HL-60 (cell line): Measurements from ENCODE around the gene TMEM182.

ENCODE experiments used
- DNase-seq, 2 experiments: peaks; one replicate each; pipeline ENCODE4 v3.0.0-alpha.2; 2010 to 2020; ENCODE audit warnings: low read depth in 1 of 2, low spot score in 1 of 2
- H3K27ac ChIP-seq: fragments of 250-450 bp; sonication (Bioruptor Pico); replicated peaks from 2 replicates; pipeline ENCODE4 v1.5.1; 2020; ENCODE audit warnings: mild to moderate bottlenecking, moderate library complexity
- H3K27me3 ChIP-seq: fragments of 250-450 bp; sonication (Bioruptor Pico); 2 replicates; pipeline ENCODE4 v1.5.1; 2021; ENCODE audit warnings: mild to moderate bottlenecking, moderate library complexity; ENCODE audit not compliant: insufficient read depth, poor library complexity, severe bottlenecking
- H3K4me3 ChIP-seq: replicated peaks from 2 replicates; pipeline ENCODE4 v1.5.1; 2011; ENCODE audit warnings: mild to moderate bottlenecking, control low read depth, low read length; ENCODE audit not compliant: insufficient read depth
- GABPA ChIP-seq: IDR thresholded peaks from 2 replicates; pipeline ENCODE4 v1.6.1; 2012; ENCODE audit warnings: low read depth
- POLR2AphosphoS5 ChIP-seq: IDR thresholded peaks from 2 replicates; pipeline ENCODE4 v1.6.1; 2012; ENCODE audit warnings: low read depth
- SPI1 ChIP-seq: IDR thresholded peaks from 2 replicates; pipeline ENCODE4 v1.6.1; 2012; ENCODE audit warnings: low read depth, mild to moderate bottlenecking, borderline replicate concordance
- TF ChIP-seq, protein P1 (sequence below): IDR thresholded peaks from one replicate; pipeline ENCODE4 v1.5.1; 2011; ENCODE audit warnings: low read length, control low read depth, inconsistent platforms; ENCODE audit not compliant: insufficient read depth
- TF ChIP-seq, protein P2 (sequence below): IDR thresholded peaks from 2 replicates; pipeline ENCODE4 v1.6.1; 2012; ENCODE audit warnings: low read depth; ENCODE audit not compliant: insufficient replicate concordance

The TMEM182 gene

DNA sequence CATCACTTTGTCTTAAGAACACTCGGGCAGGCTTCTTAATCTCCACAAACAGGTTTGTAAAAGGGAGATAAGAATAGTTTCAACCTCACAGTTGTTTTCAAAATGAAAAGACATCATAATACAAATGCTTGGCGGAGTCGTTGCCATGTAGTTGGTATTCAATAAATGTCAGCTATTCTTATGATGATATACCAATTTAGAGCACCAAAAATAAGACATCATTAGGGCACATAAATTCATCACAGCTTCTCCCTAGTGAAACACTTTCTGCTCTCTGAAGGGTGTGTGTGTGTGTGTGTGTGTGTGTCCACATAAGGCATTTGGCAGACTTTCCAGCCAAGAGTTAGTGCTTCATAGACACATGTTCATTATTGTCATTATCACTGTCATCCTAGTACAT, 10.8 kb downstream of the TMEM182 start:
- no peak for TF ChIP-seq GABPA
- no peak for TF ChIP-seq SPI1
- TF ChIP-seq, protein P1, sequence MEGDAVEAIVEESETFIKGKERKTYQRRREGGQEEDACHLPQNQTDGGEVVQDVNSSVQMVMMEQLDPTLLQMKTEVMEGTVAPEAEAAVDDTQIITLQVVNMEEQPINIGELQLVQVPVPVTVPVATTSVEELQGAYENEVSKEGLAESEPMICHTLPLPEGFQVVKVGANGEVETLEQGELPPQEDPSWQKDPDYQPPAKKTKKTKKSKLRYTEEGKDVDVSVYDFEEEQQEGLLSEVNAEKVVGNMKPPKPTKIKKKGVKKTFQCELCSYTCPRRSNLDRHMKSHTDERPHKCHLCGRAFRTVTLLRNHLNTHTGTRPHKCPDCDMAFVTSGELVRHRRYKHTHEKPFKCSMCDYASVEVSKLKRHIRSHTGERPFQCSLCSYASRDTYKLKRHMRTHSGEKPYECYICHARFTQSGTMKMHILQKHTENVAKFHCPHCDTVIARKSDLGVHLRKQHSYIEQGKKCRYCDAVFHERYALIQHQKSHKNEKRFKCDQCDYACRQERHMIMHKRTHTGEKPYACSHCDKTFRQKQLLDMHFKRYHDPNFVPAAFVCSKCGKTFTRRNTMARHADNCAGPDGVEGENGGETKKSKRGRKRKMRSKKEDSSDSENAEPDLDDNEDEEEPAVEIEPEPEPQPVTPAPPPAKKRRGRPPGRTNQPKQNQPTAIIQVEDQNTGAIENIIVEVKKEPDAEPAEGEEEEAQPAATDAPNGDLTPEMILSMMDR = no peak
- DNase-seq = no peak
- Histone ChIP-seq H3K27ac (no peak overlapping the region), H3K27me3 (no peaks in the 10 kb centered on the region), H3K4me3 (no peak overlapping the region)

DNA sequence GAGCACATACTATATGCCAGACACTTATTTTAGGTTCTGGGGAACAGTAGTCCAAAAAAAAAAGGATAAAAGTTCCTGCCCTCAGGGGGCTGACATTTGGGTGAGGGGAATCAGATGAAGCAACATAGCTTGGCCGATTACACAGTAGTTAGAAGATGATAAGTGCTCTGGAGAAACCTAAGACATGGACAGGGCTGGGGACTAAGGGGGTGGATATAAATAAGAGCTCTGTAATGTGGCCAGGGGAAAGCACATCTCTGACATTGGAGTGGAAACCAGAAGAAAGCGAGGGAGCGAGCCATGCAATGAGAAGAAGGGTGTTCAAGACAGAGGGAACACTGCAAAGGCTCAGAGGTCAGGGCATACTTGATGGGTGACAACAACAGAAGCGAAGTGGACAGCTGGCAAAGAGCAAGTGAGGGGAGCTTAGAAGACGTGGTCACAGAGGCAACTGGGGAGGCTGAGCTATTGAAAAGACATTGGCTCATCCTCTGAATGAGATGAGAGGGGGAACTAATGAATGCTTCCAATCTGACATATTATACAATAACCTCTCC, 11.4 kb downstream of the TMEM182 start:
- Histone ChIP-seq H3K27me3 (no peaks in the 10 kb centered on the region), H3K4me3 (no peak overlapping the region), H3K27ac (no peak overlapping the region)
- DNase-seq = no peak
- no peak for TF ChIP-seq SPI1
- TF ChIP-seq, protein P1 = no peak
- no peak for TF ChIP-seq POLR2AphosphoS5
- TF ChIP-seq, protein P2, sequence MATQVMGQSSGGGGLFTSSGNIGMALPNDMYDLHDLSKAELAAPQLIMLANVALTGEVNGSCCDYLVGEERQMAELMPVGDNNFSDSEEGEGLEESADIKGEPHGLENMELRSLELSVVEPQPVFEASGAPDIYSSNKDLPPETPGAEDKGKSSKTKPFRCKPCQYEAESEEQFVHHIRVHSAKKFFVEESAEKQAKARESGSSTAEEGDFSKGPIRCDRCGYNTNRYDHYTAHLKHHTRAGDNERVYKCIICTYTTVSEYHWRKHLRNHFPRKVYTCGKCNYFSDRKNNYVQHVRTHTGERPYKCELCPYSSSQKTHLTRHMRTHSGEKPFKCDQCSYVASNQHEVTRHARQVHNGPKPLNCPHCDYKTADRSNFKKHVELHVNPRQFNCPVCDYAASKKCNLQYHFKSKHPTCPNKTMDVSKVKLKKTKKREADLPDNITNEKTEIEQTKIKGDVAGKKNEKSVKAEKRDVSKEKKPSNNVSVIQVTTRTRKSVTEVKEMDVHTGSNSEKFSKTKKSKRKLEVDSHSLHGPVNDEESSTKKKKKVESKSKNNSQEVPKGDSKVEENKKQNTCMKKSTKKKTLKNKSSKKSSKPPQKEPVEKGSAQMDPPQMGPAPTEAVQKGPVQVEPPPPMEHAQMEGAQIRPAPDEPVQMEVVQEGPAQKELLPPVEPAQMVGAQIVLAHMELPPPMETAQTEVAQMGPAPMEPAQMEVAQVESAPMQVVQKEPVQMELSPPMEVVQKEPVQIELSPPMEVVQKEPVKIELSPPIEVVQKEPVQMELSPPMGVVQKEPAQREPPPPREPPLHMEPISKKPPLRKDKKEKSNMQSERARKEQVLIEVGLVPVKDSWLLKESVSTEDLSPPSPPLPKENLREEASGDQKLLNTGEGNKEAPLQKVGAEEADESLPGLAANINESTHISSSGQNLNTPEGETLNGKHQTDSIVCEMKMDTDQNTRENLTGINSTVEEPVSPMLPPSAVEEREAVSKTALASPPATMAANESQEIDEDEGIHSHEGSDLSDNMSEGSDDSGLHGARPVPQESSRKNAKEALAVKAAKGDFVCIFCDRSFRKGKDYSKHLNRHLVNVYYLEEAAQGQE = no peak
- TF ChIP-seq GABPA = no peak

DNA sequence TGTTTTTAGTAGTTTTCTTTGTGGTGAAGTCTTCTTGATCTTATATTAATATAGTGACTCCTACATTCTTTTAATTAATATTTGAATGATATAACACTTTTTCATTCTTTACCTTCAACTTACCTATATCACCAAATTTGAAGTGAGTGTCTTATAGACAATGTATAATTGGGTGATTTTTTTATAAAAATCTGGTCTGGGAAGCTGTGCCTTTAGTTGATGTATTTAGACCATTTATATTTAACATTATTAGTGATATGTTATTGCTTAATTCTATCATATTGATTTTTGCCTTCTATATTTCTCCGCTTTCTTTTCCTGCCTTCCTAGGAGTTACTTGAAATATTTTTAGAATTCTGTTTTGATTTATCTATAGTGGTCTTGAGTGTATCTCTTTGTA, 16.4 kb downstream of the TMEM182 start:
- H3K27ac ChIP-seq = no peak overlapping the region
- TF ChIP-seq, protein P1 = no peak
- TF ChIP-seq SPI1 (no peak), POLR2AphosphoS5 (no peak), GABPA (no peak)
- TF ChIP-seq, protein P2 = no peak
- no peak overlapping the region for H3K4me3 ChIP-seq
- H3K27me3 ChIP-seq = no peaks in the 10 kb centered on the region
- no peak for DNase-seq

DNA sequence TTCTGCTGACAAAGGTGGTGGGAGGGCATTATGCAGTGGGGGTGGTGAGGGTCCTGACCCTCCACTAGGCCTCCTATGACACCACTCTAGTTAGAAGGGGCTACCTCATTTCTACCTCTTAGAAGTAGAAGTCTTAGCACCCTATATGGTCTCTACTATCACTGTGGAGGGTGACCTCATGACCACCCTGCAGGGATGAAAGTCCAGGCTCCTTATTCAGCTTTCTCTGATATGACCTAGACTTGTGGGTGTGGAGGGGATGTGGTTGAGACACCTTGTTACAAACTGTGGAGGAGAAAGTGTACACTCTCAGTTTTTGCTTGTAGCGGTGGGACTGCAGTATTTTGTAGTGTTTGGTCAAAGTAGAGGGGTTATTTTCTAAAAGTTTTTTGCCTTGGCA, 18.6 kb downstream of the TMEM182 start:
- no peak for TF ChIP-seq SPI1
- TF ChIP-seq, protein P2 = no peak
- TF ChIP-seq, protein P1 = no peak
- TF ChIP-seq POLR2AphosphoS5 = no peak
- no peak for TF ChIP-seq GABPA
- H3K4me3 ChIP-seq = no peak overlapping the region
- H3K27me3 ChIP-seq = no peaks in the 10 kb centered on the region
- no peak overlapping the region for H3K27ac ChIP-seq
- no peak for DNase-seq
